Lower leg skin (tissue), 4 donors: ENCODE data around the gene C9orf72. TPM values are rescaled to one million over a fixed set of nuclear protein-coding genes. Genes with fewer than 3 reads are reported as not detected.
A peak's percentile ranks its signal among the peaks of the same experiment; 100 is the strongest.

Experiments
- DNase-seq, 2 donors: peaks; one replicate each; pipeline ENCODE4 v3.0.0-alpha.2; 2019; ENCODE audit warnings: low spot score in 2 of 2
- H3K4me3 ChIP-seq: fragments of 200-600 bp; sonication (generic); 2 replicates; pipeline ENCODE4 v1.5.1; 2017; ENCODE audit warnings: mild to moderate bottlenecking, low read depth; ENCODE audit not compliant: poor library complexity, severe bottlenecking
- POLR2A ChIP-seq, 2 donors: fragments of 450-650 bp; IDR thresholded peaks; one replicate each; pipeline ENCODE4 v1.6.1; 2016 to 2017; ENCODE audit warnings: antibody characterized with exemption in 2 of 2, mild to moderate bottlenecking in 1 of 2, moderate library complexity in 1 of 2
- WGBS, 2 donors: methylation state at CpG; one replicate each; pipeline ENCODE4 v1.1.5; 2018; 5-methylcytosine and 5-hydroxymethylcytosine counted together
- intact Hi-C: fragments of 100-400 bp; cut with DNase I; formaldehyde crosslinking; loops from one replicate; pipeline ENCODE4 v1.15.0; 2023; ENCODE audit warnings: low total_unique reads
- total RNA-seq, 4 donors: library from RNA; depleted of rRNA; stranded (reverse); fragments of >200 nt; gene quantifications; one replicate each; pipeline ENCODE4 v1.1.0, GENCODE V29; 2016
- TF ChIP-seq, protein P1 (sequence below), 3 donors: fragments of 450-650 bp; IDR thresholded peaks; one replicate each; pipeline ENCODE4 v1.5.1; 2016; ENCODE audit warnings: antibody characterized with exemption in 3 of 3, mild to moderate bottlenecking in 3 of 3, moderate library complexity in 2 of 3

The C9orf72 gene
- total RNA-seq, 4 donors from 2014 or later, result 10.3 to 16.6 (median 12.5) TPM

DNA sequence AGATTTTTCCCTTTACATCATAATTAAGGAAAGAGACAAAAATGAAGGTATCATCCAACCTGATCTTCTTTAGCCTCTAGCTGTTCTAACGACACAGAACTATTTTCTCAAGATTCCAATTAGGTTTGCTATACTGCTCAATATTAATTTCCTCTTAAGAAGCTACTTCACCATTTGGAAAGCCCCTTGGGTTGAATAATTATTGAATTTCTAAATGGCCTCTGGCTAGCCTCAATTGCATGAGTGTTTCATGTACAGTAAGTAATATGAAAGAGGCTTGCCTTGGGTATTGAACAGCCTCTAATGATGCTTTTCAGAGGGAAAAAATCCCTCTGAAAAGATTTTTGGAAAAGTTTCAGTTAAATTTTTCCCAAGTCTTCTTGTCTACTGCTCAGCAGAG, 40.0 kb downstream of the C9orf72 start:
- intact Hi-C loops, result no loop called here
- TF ChIP-seq, protein P1, sequence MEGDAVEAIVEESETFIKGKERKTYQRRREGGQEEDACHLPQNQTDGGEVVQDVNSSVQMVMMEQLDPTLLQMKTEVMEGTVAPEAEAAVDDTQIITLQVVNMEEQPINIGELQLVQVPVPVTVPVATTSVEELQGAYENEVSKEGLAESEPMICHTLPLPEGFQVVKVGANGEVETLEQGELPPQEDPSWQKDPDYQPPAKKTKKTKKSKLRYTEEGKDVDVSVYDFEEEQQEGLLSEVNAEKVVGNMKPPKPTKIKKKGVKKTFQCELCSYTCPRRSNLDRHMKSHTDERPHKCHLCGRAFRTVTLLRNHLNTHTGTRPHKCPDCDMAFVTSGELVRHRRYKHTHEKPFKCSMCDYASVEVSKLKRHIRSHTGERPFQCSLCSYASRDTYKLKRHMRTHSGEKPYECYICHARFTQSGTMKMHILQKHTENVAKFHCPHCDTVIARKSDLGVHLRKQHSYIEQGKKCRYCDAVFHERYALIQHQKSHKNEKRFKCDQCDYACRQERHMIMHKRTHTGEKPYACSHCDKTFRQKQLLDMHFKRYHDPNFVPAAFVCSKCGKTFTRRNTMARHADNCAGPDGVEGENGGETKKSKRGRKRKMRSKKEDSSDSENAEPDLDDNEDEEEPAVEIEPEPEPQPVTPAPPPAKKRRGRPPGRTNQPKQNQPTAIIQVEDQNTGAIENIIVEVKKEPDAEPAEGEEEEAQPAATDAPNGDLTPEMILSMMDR (IDR thresholded peaks at IDR 0.05), result no peak
- TF ChIP-seq POLR2A (IDR thresholded peaks at IDR 0.05), result no peak
- DNase-seq, result no peak
- H3K4me3 ChIP-seq, result no peak overlapping the region
- WGBS, 2 donors, result 57 to 61% methylated on average over 1 of the region's 1 CpG

DNA sequence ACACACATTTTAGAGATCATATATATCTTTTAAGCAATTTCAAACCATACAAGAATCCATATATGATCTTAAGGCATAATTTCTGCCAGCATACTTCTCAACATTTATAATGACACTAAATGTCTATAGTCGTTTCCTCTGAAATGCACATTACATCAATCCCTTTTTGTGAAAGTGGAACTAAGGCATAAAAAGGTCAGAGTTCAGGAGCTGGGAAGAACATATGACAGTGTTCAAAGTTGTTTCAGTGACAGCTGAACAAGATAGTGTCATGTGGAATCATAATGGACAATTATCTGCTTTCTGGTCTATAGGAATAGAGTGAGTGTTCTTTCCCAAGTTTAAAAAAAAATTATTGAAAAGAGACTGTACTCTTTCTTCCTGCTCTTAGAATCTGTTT, 41.2 kb downstream of the C9orf72 start:
- intact Hi-C loops, result no loop called here
- no peak for DNase-seq
- no peak for TF ChIP-seq POLR2A (IDR thresholded peaks at IDR 0.05)
- TF ChIP-seq, protein P1 (IDR thresholded peaks at IDR 0.05), result no peak
- no peak overlapping the region for H3K4me3 ChIP-seq
- 70 to 81% methylated on average over 1 of the region's 1 CpG for WGBS, 2 donors

DNA sequence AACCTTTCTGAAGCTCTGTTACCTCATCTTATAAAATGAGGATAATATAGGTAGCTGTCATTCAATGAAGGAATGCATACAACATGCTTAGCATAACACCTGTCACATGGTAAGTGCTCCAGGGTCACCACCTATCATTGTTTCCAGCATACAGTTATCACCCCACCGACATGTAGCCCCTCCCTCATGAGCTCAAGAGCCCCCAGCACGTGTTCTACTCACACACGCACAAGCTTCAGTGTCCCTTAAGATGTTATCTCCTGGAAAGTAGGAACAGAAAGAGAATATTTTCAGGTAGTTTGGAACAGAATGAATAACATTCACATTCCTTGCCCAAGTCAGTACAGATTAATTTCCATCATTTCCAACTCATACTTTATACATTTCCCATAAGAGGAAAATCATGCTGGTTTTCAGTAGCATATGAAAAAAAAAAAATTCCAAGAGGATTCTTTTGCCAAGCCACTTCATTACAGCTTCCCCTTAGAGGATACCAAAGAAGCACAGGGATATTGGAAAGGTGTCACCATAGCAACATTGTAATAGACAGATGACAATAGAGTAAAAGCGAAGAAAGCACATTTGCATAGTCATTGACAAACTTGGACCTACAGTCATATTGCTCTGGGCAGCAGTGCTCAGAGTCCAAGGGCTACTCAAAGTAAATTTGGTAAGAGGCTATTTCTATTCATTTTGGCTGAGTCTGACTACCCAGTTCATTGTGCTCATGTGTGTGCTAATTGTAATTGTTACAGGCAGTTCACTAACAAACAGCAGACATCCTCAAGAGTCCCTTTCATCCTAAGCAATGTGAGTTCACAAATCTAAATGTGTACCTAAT, 42.1 kb downstream of the C9orf72 start:
- TF ChIP-seq POLR2A (IDR thresholded peaks at IDR 0.05), result no peak
- TF ChIP-seq, protein P1 (IDR thresholded peaks at IDR 0.05), result no peak
- intact Hi-C loops, result no loop called here
- H3K4me3 ChIP-seq, result no peak overlapping the region
- WGBS, 2 donors, result 53 to 54% methylated on average over 4 of the region's 4 CpGs
- no peak for DNase-seq

DNA sequence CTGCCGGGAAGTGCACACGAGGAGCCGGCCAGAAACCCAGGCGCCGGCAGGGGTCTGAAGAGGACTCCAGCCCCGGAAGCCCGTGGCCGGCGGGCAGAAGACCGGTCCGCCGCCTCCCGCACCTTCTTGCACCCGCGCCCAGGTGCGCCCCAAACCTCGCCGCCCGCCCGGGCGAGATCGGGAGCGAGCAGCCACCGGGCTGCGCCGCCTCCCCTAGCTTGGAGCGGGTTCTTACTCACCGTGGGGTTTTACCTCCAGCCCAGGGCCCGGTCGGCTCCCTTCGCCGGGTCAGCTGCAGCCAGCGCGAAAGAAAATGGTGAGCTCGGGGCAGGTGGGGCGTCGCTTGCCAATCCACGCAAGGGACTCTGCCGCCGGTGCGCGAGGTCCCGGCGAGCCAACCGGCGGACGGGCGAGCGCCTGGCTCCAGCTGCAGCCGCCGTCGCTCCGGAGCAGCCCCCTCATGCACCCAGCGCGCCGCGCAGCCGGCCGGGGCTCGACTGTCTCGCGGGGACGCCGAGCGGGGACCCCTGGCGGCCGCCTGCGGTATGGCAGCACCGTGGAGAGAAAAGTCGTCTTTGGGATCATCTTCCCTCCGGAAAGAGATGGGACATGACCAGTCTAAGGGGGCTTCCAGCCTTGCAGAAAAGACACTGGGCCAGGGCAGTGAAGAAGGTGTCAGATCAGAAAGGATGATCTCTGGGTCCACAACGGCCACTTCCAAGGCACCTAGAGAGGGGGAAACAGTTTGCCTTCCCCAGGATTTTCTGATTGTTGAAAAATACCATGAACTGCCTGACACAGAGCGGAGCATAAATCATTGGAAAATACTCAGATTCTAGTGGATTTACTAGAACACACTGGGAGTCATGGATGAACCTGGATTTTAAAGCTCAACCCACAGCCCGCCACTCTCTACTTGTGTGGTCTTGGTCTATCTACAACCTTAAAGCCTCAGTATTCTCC, 43.7 kb downstream of the C9orf72 start, which contains the start of gene MOB3B:
TSS of gene MOB3B (minus strand) at position 499 of the 963 bp plus-strand sequence. CDS start 74,264 bp downstream, outside the sequence.
- intact Hi-C loops, result no loop called here
- TF ChIP-seq POLR2A (IDR thresholded peaks at IDR 0.05), result no peak
- TF ChIP-seq, protein P1 (IDR thresholded peaks at IDR 0.05), result peak in 2 of 3 donors; percentile 6 to 37
- WGBS, 2 donors, result 5% methylated on average over 36 to 53 of the region's 74 CpGs
- peak; percentile 81 to 97 for DNase-seq
- peak within 1 kb of the TSS; percentile 62 for H3K4me3 ChIP-seq

DNA sequence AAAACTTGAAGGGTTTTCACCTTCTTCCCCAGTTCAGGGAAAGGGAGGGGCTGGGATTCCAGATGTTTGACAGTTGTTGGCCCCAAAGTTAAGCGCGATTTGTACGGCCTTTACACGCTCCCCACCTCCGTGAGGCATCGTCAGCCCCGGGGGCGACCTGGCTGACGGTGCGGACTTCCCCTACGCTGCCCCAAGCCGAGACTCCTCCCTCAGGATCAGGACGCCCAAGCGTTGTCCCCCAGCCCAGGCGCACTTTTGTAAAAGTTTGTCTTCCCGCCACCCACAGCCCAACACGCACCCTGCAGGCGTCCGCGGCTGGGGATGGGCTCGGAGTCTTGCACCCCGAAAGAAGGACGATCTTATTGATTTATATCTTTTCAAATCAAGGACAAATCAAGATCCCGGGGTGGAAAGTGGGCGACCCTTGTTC, 44.4 kb downstream of the C9orf72 start:
- H3K4me3 ChIP-seq, result peak overlapping the region; percentile 62
- DNase-seq, result peak; percentile 58 to 93
- WGBS, 2 donors, result 0% methylated on average over 24 to 25 of the region's 25 CpGs
- intact Hi-C loops, result no loop called here
- TF ChIP-seq POLR2A (IDR thresholded peaks at IDR 0.05), result no peak
- TF ChIP-seq, protein P1 (IDR thresholded peaks at IDR 0.05), result no peak
